ENCODE data around the gene SLC44A5.
"Not testable (repeated sequence)": the region's sequence is repeated elsewhere in the genome, so short reads cannot be mapped to it uniquely, and the experiment has no call there.

SLC44A5 gene

GRCh38 chr1:75611014-75611413 lies at the start of gene SLC44A5:
Gene SLC44A5, minus strand, starts transcription at chr1:75611114. Its CDS starts 69,667 bp downstream, at chr1:75541447.
- DNase-seq: no peak

- no peak for DNase-seq
These were observed 45.0 kb upstream of the SLC44A5 start for GRCh38 chr1:75655931-75656330.

- DNase-seq: not testable (repeated sequence)
These were observed 36.3 kb upstream of the SLC44A5 start for GRCh38 chr1:75647183-75647582.

GRCh38 chr1:75645153-75645552 lies 34.2 kb upstream of the SLC44A5 start:
- DNase-seq: not testable (repeated sequence)

- no peak for DNase-seq
These were observed 32.5 kb upstream of the SLC44A5 start for GRCh38 chr1:75643460-75643859.

- DNase-seq: no peak
These were observed 30.4 kb upstream of the SLC44A5 start for GRCh38 chr1:75641325-75641724.

- no peak for DNase-seq
These were observed 29.2 kb upstream of the SLC44A5 start for GRCh38 chr1:75640137-75640536.

GRCh38 chr1:75632350-75632949 lies 21.5 kb upstream of the SLC44A5 start:
- peak; percentile 55 for DNase-seq

GRCh38 chr1:75630998-75631397 lies 20.1 kb upstream of the SLC44A5 start:
- DNase-seq: no peak

GRCh38 chr1:75630004-75630594 lies 19.2 kb upstream of the SLC44A5 start:
- DNase-seq: no peak

GRCh38 chr1:75625795-75626194 lies 14.9 kb upstream of the SLC44A5 start:
- no peak for DNase-seq

GRCh38 chr1:75618382-75618781 lies 7.5 kb upstream of the SLC44A5 start:
- DNase-seq: peak; percentile 16

- no peak for DNase-seq
These were observed 5.8 kb upstream of the SLC44A5 start for GRCh38 chr1:75616436-75617433.

GRCh38 chr1:75615613-75616435 lies 4.9 kb upstream of the SLC44A5 start:
- DNase-seq: peak; percentile 28

- no peak for DNase-seq
These were observed 3.5 kb upstream of the SLC44A5 start for GRCh38 chr1:75614399-75614756.

- DNase-seq: no peak
These were observed 3.0 kb upstream of the SLC44A5 start for GRCh38 chr1:75613916-75614315.

GRCh38 chr1:75612976-75613375 lies 2.1 kb upstream of the SLC44A5 start:
- DNase-seq: no peak

- no peak for DNase-seq
These were observed 8.4 kb downstream of the SLC44A5 start for GRCh38 chr1:75602486-75602885.

GRCh38 chr1:75600781-75601180 lies 10.1 kb downstream of the SLC44A5 start:
- no peak for DNase-seq

GRCh38 chr1:75594327-75594726 lies 16.6 kb downstream of the SLC44A5 start:
- no peak for DNase-seq

- DNase-seq: not testable (repeated sequence)
These were observed 17.5 kb downstream of the SLC44A5 start for GRCh38 chr1:75593457-75593856.

- no peak for DNase-seq
These were observed 21.3 kb downstream of the SLC44A5 start for GRCh38 chr1:75589637-75590036.

Measured in NCI-H748 treated with DMSO at 0.1 percent for 48 hours (cell line).